ENCODE measurements around the gene OLR1. TPM values are rescaled to one million over a fixed set of nuclear protein-coding genes. Genes with fewer than 3 reads are reported as not detected.

The OLR1 gene
- total and polyA plus RNA-seq, 2 donors (not counting 3 experiments of a cell fraction or from before 2014, with no cell fraction given): not detected

DNA sequence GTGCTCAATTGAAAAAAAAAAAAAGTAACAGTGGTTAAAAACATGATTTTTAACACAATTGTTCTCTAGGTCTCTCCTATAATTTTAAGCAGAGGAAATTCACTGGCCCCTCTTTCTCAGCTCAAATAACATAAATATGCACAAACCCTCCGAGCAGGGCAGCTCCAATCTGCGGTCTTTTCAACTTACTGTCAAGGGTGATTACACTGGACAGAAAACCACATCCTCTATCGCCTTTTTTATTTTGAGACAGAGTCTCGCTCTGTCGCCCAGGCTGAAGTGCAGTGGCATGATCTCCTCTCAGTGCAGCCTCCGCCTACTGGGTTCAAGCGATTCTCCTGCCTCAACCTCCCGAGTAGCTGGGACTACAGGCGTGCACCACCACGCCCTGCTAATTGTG is 24.3 kb upstream of the OLR1 start:
- Histone ChIP-seq H3K27ac (ENCODE audit: insufficient read depth, low read depth, low read length) (no peak overlapping the region), H3K4me3 (replicated peaks in 1 of 3; ENCODE audit: insufficient read depth in 1 of 3, low read depth in 1 of 3, low read length in 3 of 3) (no peak overlapping the region), H3K36me3 (ENCODE audit: control insufficient read depth in 2 of 2, extremely low read depth in 1 of 2, insufficient read depth in 2 of 2, low read length in 2 of 2) (no peaks in the 10 kb centered on the region), H3K9me1 (replicated peaks; ENCODE audit: control insufficient read depth, extremely low read depth, insufficient read depth, low read length) (no peaks in the 10 kb centered on the region), H4K20me1 (replicated peaks; ENCODE audit: control insufficient read depth, extremely low read depth, insufficient read depth, low read length) (no peaks in the 10 kb centered on the region), H3K9me3 (replicated peaks; ENCODE audit: control insufficient read depth, insufficient read depth, low read length) (no peaks in the 10 kb centered on the region), H3K4me2 (ENCODE audit: insufficient read depth, low read length) (no peak overlapping the region), H3K79me2 (ENCODE audit: control insufficient read depth, insufficient read depth, low read length) (no peaks in the 10 kb centered on the region), H2AFZ (ENCODE audit: low read depth, low read length) (no peak overlapping the region), H3K4me1 (ENCODE audit: control insufficient read depth, extremely low read depth, insufficient read depth, low read length) (no peaks in the 10 kb centered on the region), H3K27me3 (ENCODE audit: control insufficient read depth in 2 of 2, insufficient read depth in 2 of 2, low read length in 2 of 2) (peaks cover 0 to 3% of the 10 kb centered on the region in 2 experiments), H3K9ac (replicated peaks; ENCODE audit: extremely low read depth, insufficient read depth, low read length) (no peak overlapping the region)
- dilution Hi-C loops (cut with MboI; ENCODE audit: extremely low pct_ligation_motif_present, low sequenced_read_pairs) (no loop called here), intact Hi-C loops (cut with micrococcal nuclease) (no loop called here)
- no TSS peak for BruUV-seq (replicated peaks)
- no peak for TF ChIP-seq POLR2A (IDR thresholded peaks at IDR 0.05; ENCODE audit: low read depth, low read length)
- no peak for TF ChIP-seq POLR2AphosphoS5 (IDR thresholded peaks at IDR 0.05; ENCODE audit: insufficient read depth, low read depth, low read length)
- TF ChIP-seq, protein P1, sequence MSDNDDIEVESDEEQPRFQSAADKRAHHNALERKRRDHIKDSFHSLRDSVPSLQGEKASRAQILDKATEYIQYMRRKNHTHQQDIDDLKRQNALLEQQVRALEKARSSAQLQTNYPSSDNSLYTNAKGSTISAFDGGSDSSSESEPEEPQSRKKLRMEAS (IDR thresholded peaks at IDR 0.05; ENCODE audit: insufficient read depth, insufficient read length): no peak
- TF ChIP-seq EZH2 (IDR thresholded peaks at IDR 0.05; ENCODE audit: borderline replicate concordance, low read depth, low read length, severe bottlenecking): no peak
- no peak for TF ChIP-seq MYC (IDR thresholded peaks at IDR 0.05; ENCODE audit: low read depth, low read length)
- no peak for TF ChIP-seq JUN (IDR thresholded peaks at IDR 0.05; ENCODE audit: borderline replicate concordance, insufficient read depth, insufficient read length, low read depth)
- TF ChIP-seq, protein P2, sequence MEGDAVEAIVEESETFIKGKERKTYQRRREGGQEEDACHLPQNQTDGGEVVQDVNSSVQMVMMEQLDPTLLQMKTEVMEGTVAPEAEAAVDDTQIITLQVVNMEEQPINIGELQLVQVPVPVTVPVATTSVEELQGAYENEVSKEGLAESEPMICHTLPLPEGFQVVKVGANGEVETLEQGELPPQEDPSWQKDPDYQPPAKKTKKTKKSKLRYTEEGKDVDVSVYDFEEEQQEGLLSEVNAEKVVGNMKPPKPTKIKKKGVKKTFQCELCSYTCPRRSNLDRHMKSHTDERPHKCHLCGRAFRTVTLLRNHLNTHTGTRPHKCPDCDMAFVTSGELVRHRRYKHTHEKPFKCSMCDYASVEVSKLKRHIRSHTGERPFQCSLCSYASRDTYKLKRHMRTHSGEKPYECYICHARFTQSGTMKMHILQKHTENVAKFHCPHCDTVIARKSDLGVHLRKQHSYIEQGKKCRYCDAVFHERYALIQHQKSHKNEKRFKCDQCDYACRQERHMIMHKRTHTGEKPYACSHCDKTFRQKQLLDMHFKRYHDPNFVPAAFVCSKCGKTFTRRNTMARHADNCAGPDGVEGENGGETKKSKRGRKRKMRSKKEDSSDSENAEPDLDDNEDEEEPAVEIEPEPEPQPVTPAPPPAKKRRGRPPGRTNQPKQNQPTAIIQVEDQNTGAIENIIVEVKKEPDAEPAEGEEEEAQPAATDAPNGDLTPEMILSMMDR (IDR thresholded peaks at IDR 0.05; ENCODE audit: extremely low read depth in 1 of 2, insufficient read depth in 1 of 2, low read depth in 1 of 2, low read length in 2 of 2): no peak
- TF ChIP-seq GATA2 (IDR thresholded peaks at IDR 0.05; ENCODE audit: insufficient read depth, insufficient read length, low read depth, low read length): no peak
- no peak for TF ChIP-seq FOS (IDR thresholded peaks at IDR 0.05; ENCODE audit: borderline replicate concordance, insufficient read depth, low read length)
- DNase-seq (ENCODE audit: low read depth, low spot score) (no peak), FAIRE-seq (no peak)
- CTCF ChIA-PET: interaction anchor here (0.6 to 2.3 kb wide), 4 partner anchors 11 to 524 kb away, joined by 3 to 9 read pairs (median 3); no protein-coding TSS in a partner anchor
- POLR2A ChIA-PET: no interaction called here

All from endothelial cell of umbilical vein (primary cell).